HCT116 (cell line): ENCODE data around the gene CAST. TPM values are rescaled to one million over a fixed set of nuclear protein-coding genes. Genes with fewer than 3 reads are reported as not detected.

Experiments
- ATAC-seq: fragments of 200-7000 bp; cut with Tn5 transposase; 2 replicates; pipeline ENCODE4 v1.9.1; 2020; ENCODE audit warnings: mild to moderate bottlenecking, moderate library complexity
- Bru-seq: library from RNA; stranded (reverse); fragments of 400-500 nt; gene quantifications from one replicate; lab custom pipeline; 2021; lab: Mats Ljungman, UMichigan
- BruChase-seq, 2 experiments: library from RNA; stranded (reverse); fragments of 400-500 nt; gene quantifications; one replicate each; lab custom pipeline; 2021; lab: Mats Ljungman, UMichigan
- BruUV-seq: library from RNA; stranded (reverse); fragments of 400-500 nt; replicated peaks from 2 replicates; lab custom pipeline; 2021; lab: Mats Ljungman, UMichigan
- CTCF ChIA-PET: fragments of 300-600 bp; sonication (Branson Sonifier 250); formaldehyde crosslinking; loops from one replicate; lab custom pipeline; 2021; ENCODE audit warnings: antibody characterized with exemption; lab: Charles Lee
- POLR2A ChIA-PET: fragments of 300-600, 350-600 bp; sonication (Branson Sonifier 250); formaldehyde crosslinking; loops from one replicate; lab custom pipeline; 2021; ENCODE audit warnings: antibody characterized with exemption; lab: Charles Lee
- RAD21 ChIA-PET, 2 experiments: fragments of 300-600 bp; sonication (Branson Sonifier 250); formaldehyde crosslinking; loops; one replicate each; lab custom pipeline; 2023; ENCODE audit warnings: low total read pairs in 2 of 2; ENCODE audit not compliant: uncharacterized antibody in 2 of 2, unreplicated experiment in 2 of 2, low non-redundant PET in 1 of 2; lab: Charles Lee
- DNase-seq: peaks from one replicate; pipeline ENCODE4 v3.0.0-alpha.2; 2010; ENCODE audit warnings: low read depth, low spot score
- H2AFZ ChIP-seq: fragments of 200-600 bp; shearing (Covaris generic), sonication (generic); 2 replicates; pipeline ENCODE4 v1.6.1; 2017; ENCODE audit warnings: low read depth, mixed run types, mixed read lengths, antibody characterized with exemption, low read length; ENCODE audit not compliant: poor library complexity, severe bottlenecking
- H3K27ac ChIP-seq: 2 replicates; pipeline ENCODE4 v1.5.1; 2012; ENCODE audit warnings: low read depth, low read length
- H3K27me3 ChIP-seq: fragments of 200-600 bp; sonication (generic); 2 replicates; pipeline ENCODE4 v1.6.1; 2016; ENCODE audit warnings: mixed run types, low read length, mixed read lengths; ENCODE audit not compliant: insufficient read depth
- H3K36me3 ChIP-seq, 2 experiments: fragments of 200-500 bp in 1 of 2; fragments of 200-600 bp in 1 of 2; sonication (Bioruptor generic) in 1 of 2; sonication (generic) in 1 of 2; 2 replicates each; pipeline versions ENCODE4 v1.5.1 to v1.6.1; 2014 to 2016; ENCODE audit warnings: low read length in 2 of 2, inconsistent platforms in 1 of 2, mixed read lengths in 1 of 2, mixed run types in 1 of 2; ENCODE audit not compliant: insufficient read depth in 2 of 2, control insufficient read depth in 1 of 2
- H3K4me1 ChIP-seq, 2 experiments: fragments of 200-600 bp in 1 of 2; sonication (generic) in 1 of 2; 2 replicates each; pipeline versions ENCODE4 v1.5.1 to v1.6.1; 2012 to 2017; ENCODE audit warnings: low read length in 2 of 2, inconsistent platforms in 1 of 2, mild to moderate bottlenecking in 1 of 2, mixed read lengths in 1 of 2, mixed run types in 1 of 2, moderate library complexity in 1 of 2; ENCODE audit not compliant: insufficient read depth in 2 of 2, control insufficient read depth in 1 of 2
- H3K4me2 ChIP-seq: fragments of 200-600 bp; sonication (generic); 2 replicates; pipeline ENCODE4 v1.6.1; 2017; ENCODE audit warnings: mixed run types, low read length, mixed read lengths
- H3K4me3 ChIP-seq, 2 experiments: fragments of 200-600 bp in 1 of 2; sonication (generic) in 1 of 2; replicated peaks in 1 of 2; 2 replicates each; pipeline ENCODE4 v1.5.1; 2011 to 2016; ENCODE audit warnings: low read length in 2 of 2, control low read depth in 1 of 2, low read depth in 1 of 2, mild to moderate bottlenecking in 1 of 2, mixed read lengths in 1 of 2, mixed run types in 1 of 2
- H3K79me2 ChIP-seq: fragments of 200-600 bp; sonication (generic); 2 replicates; pipeline ENCODE4 v1.6.1; 2017; ENCODE audit warnings: mild to moderate bottlenecking, mixed run types, low read length, moderate library complexity, mixed read lengths; ENCODE audit not compliant: insufficient read depth
- H3K9ac ChIP-seq: fragments of 200-600 bp; sonication (generic); 2 replicates; pipeline ENCODE4 v1.6.1; 2016; ENCODE audit warnings: low read length, mixed read lengths
- H3K9me2 ChIP-seq: fragments of 200-600 bp; sonication (generic), shearing (Covaris generic); 2 replicates; pipeline ENCODE4 v1.6.1; 2017; ENCODE audit warnings: mixed run types, mild to moderate bottlenecking, moderate library complexity; ENCODE audit not compliant: insufficient read depth
- H3K9me3 ChIP-seq, 2 experiments: fragments of 200-500 bp in 1 of 2; fragments of 200-600 bp in 1 of 2; sonication (Bioruptor generic) in 1 of 2; sonication (generic) in 1 of 2; 2 replicates each; pipeline ENCODE4 v1.6.1; 2014 to 2017; ENCODE audit warnings: low read length in 2 of 2, mixed read lengths in 2 of 2, inconsistent platforms in 1 of 2, low read depth in 1 of 2, mild to moderate bottlenecking in 1 of 2, mixed run types in 1 of 2, moderate library complexity in 1 of 2; ENCODE audit not compliant: control insufficient read depth in 1 of 2, insufficient read depth in 1 of 2
- H4K20me1 ChIP-seq: fragments of 200-600 bp; sonication (generic), shearing (Covaris generic); 2 replicates; pipeline ENCODE4 v1.6.1; 2017; ENCODE audit warnings: mixed run types, mild to moderate bottlenecking, moderate library complexity; ENCODE audit not compliant: insufficient read depth
- CBX3 ChIP-seq: IDR thresholded peaks from 2 replicates; pipeline ENCODE4 v1.6.1; 2012; ENCODE audit warnings: low read depth
- CEBPB ChIP-seq: IDR thresholded peaks from 2 replicates; pipeline ENCODE4 v1.6.1; 2012; ENCODE audit warnings: low read depth
- ELF1 ChIP-seq: IDR thresholded peaks from 2 replicates; pipeline ENCODE4 v1.6.1; 2012; ENCODE audit warnings: low read depth, borderline replicate concordance
- EZH2 ChIP-seq: fragments of 200-600 bp; sonication (generic); IDR thresholded peaks from 2 replicates; pipeline ENCODE4 v1.6.1; 2017; ENCODE audit warnings: antibody characterized with exemption, mixed run types
- FOSL1 ChIP-seq: IDR thresholded peaks from 2 replicates; pipeline ENCODE4 v1.6.1; 2012; ENCODE audit warnings: low read depth
- POLR2A ChIP-seq: IDR thresholded peaks from 2 replicates; pipeline ENCODE4 v1.7.0; 2011; ENCODE audit warnings: borderline replicate concordance; ENCODE audit not compliant: insufficient read depth, insufficient read length; ENCODE audit errors: extremely low read depth
- POLR2AphosphoS5 ChIP-seq: IDR thresholded peaks from 2 replicates; pipeline ENCODE4 v1.6.1; 2011; ENCODE audit warnings: mild to moderate bottlenecking, low read depth, low read length, moderate library complexity
- RAD21 ChIP-seq: IDR thresholded peaks from 2 replicates; pipeline ENCODE4 v1.6.1; 2012; ENCODE audit warnings: low read depth, mild to moderate bottlenecking
- SP1 ChIP-seq: IDR thresholded peaks from 2 replicates; pipeline ENCODE4 v1.6.1; 2012; ENCODE audit warnings: low read depth
- YY1 ChIP-seq: IDR thresholded peaks from 2 replicates; pipeline ENCODE4 v1.6.1; 2011; ENCODE audit warnings: low read length, low read depth, moderate library complexity, mild to moderate bottlenecking; ENCODE audit not compliant: insufficient replicate concordance; ENCODE audit errors: extremely low read depth
- ZFX ChIP-seq: fragments of 450-650 bp; IDR thresholded peaks from 2 replicates; pipeline ENCODE4 v1.6.1; 2017
- ZNF274 ChIP-seq: fragments of 200-500 bp; sonication (Bioruptor generic); IDR thresholded peaks from 2 replicates; pipeline ENCODE4 v1.6.1; 2014; ENCODE audit warnings: mild to moderate bottlenecking, low read depth, low read length, inconsistent platforms
- intact Hi-C: fragments of 100-400 bp; cut with micrococcal nuclease; formaldehyde crosslinking; loops from 2 replicates; pipeline ENCODE4 v1.10.0; 2022
- long read RNA-seq: library from polyadenylated mRNA; unstranded; transcript quantifications from one replicate; pipeline ENCODE4 v2.0.0, GENCODE V29; 2021; ENCODE audit not compliant: unreplicated experiment
- polyA plus RNA-seq: library from polyadenylated mRNA; unstranded; fragments of >200 nt; gene quantifications from 2 replicates; pipeline ENCODE4 v1.2.1, GENCODE V29; 2012; ENCODE audit warnings: missing spikeins
- total RNA-seq: library from RNA; stranded (reverse); gene quantifications from one replicate; pipeline ENCODE4 v1.2.1, GENCODE V29; 2021; ENCODE audit not compliant: unreplicated experiment
- TF ChIP-seq, protein P1 (sequence below): IDR thresholded peaks from 2 replicates; pipeline ENCODE4 v1.6.1; 2012

CAST gene
- 142 TPM for total RNA-seq
- 65.3 and 82.7 TPM in 2 replicates for polyA plus RNA-seq
- Bru-seq, nascent RNA = percentile 86 among the genes with signal in this experiment
- BruChase-seq, experiment 1, labeled RNA remaining after a 6-hour chase = percentile 84 among the genes with signal in this experiment
- BruChase-seq, experiment 2, labeled RNA remaining after a 2-hour chase = percentile 75 among the genes with signal in this experiment
- long read RNA-seq, full-length matches to known transcripts = 34 of 194 reads
- long read RNA-seq, partial matches to known transcripts = 77 of 194 reads
- long read RNA-seq, other reads (novel, unspliced or antisense) = 83 of 194 reads

DNA sequence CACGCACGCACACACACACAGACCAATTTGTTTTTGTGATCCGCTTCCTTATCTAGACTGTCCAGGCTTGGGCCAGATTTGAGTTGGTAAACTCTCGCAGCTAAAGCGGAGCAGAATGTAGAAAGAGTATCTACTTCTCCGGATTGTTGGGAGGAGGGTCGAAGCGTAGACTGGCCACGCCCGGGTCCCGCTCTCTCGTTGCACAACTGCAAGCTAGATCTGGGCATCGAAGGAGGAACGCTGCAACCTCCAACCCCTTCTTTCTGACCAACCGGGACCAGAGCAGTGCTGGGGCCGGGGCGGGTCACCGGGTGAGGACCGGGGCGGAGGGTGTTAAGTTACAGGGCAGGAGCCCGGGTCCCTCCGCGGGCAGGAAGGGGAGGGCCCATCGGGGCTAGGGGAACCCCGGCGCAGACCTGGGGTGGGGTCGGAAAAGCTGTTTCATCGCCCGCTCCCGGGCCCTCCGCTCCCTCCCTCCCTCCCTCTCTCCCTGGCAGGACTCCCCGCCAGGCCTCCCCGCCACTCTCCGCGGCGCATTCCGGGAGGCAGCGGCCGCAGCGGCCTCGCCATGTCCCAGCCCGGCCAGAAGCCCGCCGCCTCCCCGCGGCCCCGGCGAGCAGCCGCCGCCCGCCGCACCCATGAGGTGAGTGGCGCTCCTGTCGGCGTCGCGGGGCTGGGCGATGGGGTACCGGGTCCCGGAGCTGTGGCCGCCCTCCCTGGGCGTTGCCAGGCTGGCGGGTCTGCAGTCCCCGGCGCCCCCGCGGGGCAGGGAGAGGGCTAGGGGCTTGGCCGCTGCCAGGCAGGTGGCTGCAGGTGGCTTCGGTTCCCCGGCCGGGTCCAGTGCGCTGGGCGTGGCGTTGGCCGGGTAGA, at the start of gene CAST:
TSS of gene CAST (plus strand) at position 522 of the 870 bp plus-strand sequence. CDS start at position 569, 47 bp downstream.
- TF ChIP-seq EZH2 (no peak), SP1 (peak; percentile 57; the same call in 1 of the 2 replicates), ZFX (peak; percentile 64), POLR2A (peak; percentile 56), FOSL1 (no peak), RAD21 (0 out of 2 replicates have a peak, but pooled peaks have one; percentile 3), ZNF274 (no peak), ELF1 (0 out of 2 replicates have a peak, but pooled peaks have one; percentile 4), CEBPB (peak; percentile 95), POLR2AphosphoS5 (peak; percentile 73), YY1 (peak; percentile 31), CBX3 (peak; percentile 64; the same call in 1 of the 2 replicates)
- TF ChIP-seq, protein P1, sequence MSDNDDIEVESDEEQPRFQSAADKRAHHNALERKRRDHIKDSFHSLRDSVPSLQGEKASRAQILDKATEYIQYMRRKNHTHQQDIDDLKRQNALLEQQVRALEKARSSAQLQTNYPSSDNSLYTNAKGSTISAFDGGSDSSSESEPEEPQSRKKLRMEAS = peak; percentile 49; the same call in 1 of the 2 replicates
- TF ChIP-seq, all 23 proteins: peak for 10
- peak within 1 kb of the TSS; percentile 96 for H3K27ac ChIP-seq
- DNase-seq = peak; percentile 87
- ATAC-seq = peak; percentile 77
- no peaks in the 10 kb centered on the region for H3K36me3 ChIP-seq
- no peaks in the 10 kb centered on the region for H3K9me2 ChIP-seq
- no peaks in the 10 kb centered on the region for H3K27me3 ChIP-seq
- no TSS peak for BruUV-seq
- peak within 1 kb of the TSS; percentile 77 for H3K4me2 ChIP-seq
- intact Hi-C loops = loop anchor here (5.0 kb wide), 1 partner anchor 40 kb away; no protein-coding TSS in a partner anchor
- H4K20me1 ChIP-seq = no peaks in the 10 kb centered on the region
- H3K79me2 ChIP-seq = peaks cover 22% of the 10 kb centered on the region
- peak within 1 kb of the TSS; percentile 82 to 87 for H3K4me3 ChIP-seq
- ChIA-PET POLR2A (interaction anchor here (0.9 to 2.0 kb wide), 7 partner anchors 8 to 80 kb away, joined by 3 to 8 read pairs (median 3); no protein-coding TSS in a partner anchor), CTCF (interaction anchor here (0.7 to 1.2 kb wide), 5 partner anchors 22 to 239 kb away, joined by 3 to 4 read pairs (median 3); no protein-coding TSS in a partner anchor), RAD21 (interaction anchor here in 1 of 2 experiments (1.0 kb wide), 1 partner anchor 48 kb away, joined by 3 read pairs; no protein-coding TSS in a partner anchor)
- peaks cover 15 to 47% of the 10 kb centered on the region in 2 experiments; a peak in 3 of 4 replicates for H3K4me1 ChIP-seq
- no peaks in the 10 kb centered on the region for H3K9me3 ChIP-seq
- peak within 1 kb of the TSS; percentile 80 for H3K9ac ChIP-seq
- peak within 1 kb of the TSS; percentile 72 for H2AFZ ChIP-seq
